ENCODE measurements around the gene GALNT17. TPM values are rescaled to one million over a fixed set of nuclear protein-coding genes. Genes with fewer than 3 reads are reported as not detected.

The GALNT17 gene
- total RNA-seq, 1 donor from 2014 or later, result not detected

DNA sequence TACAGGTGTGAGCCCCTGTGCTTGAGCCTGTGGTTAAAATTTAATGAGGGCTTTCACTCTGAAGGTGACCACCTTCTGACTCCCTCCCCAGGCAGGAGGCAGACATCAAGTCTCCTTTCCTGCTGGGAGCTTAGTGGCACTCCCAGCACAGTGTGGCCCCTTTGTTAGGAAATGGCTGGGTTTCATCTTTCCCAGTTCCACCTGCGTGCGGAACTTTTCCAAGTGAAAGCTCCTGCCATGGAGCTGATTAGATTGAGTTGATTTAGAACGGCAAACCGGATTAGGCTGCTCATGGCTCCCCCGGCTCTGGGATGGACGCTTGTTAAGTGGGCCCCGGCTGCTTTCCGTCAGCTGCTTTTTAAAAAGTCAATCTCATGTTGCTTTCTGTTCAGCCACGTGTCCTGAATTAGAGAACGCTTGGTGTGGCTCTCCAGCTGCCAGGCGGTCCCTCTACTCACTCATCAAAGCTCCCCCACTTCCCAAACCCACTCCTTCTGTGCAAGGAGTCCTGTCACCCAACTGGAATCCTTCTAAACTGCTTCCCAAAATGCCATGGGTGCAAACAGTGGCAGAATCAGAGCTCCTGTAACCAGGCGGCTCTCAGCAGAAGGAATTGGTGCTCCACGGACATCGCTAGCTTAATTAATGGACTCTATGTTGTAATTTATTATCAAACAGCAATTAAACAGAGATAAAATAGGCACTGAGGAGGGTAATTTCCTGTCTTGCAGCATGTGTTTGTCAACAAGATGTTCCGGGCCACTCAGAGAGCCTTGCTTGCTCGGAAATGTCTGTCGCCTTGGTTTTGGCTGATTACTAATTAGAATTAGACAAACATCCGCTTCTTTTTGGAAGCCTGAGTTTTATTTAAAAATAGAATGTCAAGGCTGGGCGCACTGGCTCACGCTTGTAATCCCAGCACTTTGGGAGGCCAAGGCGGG is 551.2 kb downstream of the GALNT17 start:
- DNase-seq (ENCODE audit: low read depth in 2 of 2), result no peak

DNA sequence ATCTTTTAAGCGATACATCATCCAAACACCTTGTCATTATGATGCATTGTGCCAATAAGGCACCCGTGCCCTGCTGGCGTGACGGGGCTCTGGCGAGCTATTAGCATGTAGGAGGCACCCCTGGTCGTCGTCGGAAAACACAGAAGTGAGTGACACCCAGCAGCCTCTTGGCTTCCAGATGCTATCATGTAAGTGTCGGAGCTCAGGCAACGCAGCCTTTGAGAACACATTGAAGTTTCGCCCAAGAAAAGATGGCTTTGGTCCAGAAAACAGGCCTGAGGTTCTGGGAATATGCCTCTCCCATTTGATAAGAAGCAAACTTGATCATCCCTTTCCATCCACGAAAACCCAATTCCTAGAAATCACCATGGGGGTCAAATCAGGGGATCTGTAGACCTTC is 555.3 kb downstream of the GALNT17 start:
- DNase-seq (ENCODE audit: low read depth in 2 of 2), result no peak

DNA sequence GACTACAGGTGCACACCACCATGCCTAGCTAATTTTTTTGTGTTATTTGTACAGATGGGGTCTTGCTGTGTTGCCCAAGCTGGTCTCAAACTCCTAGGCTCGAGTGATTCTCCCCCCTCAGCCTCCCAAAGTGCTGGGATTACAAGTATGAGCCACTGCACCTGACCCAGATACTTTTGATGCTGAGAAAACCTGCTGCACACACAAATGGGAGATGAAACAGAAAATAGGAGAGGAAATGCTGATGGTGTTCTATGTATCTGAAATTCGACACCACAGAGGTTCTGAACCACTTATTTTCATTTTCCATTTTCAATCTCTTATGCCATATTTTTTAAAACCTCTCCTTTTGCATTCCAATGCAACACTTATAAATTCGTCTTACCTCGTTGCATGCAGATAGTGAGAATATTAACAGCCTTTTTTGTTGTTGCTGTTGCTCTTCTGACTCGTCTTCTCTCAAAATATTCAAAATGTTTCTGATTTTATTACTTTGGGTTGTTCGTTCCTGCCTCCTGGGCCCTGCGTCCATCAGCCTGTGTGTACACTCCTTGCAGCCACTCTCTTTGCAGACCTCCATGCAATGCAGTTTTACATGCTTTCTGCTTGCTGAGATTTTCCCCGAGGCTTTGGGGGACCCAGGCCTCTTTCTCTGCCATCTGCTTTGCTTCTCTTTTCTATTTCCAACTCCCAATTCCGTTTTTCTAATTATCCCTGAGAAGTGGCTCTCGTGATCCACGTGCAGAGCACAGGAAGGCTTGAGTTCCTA is 556.1 kb downstream of the GALNT17 start:
- DNase-seq (ENCODE audit: low read depth in 2 of 2), result no peak

DNA sequence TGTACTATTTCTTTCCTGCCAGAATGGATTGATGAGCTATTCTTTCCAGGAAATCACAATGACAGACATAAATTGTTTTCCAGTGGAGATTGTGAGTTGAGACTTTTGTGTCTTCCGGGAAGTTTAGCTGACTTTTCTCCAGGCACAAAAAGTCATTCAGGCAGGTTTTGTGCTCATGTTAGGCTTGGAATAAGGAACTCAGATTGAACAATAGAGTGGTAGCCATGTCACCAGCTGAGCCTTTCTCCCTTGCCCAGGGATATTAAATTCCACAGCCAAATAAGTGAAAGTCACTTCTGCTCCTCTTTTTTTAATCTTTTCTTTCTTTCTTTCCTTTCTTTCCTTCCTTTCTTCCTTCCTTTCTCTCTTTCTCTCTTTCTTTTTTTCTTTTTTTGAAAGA is 559.6 kb downstream of the GALNT17 start:
- DNase-seq (ENCODE audit: low read depth in 2 of 2), result no peak

DNA sequence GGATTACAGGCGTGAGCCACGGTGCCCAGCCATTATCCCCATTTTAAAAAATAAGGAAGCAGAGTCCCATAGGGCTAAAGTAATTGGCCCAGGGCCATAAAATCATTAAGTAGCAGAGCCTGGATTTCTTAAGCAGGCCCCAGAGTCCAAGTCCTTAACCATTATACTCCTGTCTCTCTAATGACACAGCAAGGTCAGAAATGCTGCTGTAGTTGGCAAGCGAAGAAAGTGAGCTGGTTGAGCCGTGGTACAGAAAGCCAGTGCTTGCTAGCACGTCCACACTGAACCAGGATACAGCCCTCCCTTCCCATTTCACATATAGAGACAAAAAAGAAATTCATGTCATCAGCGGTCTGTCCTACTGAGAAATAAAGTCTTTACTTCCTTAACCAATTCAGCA is 562.7 kb downstream of the GALNT17 start:
- DNase-seq (ENCODE audit: low read depth in 2 of 2), result no peak

DNA sequence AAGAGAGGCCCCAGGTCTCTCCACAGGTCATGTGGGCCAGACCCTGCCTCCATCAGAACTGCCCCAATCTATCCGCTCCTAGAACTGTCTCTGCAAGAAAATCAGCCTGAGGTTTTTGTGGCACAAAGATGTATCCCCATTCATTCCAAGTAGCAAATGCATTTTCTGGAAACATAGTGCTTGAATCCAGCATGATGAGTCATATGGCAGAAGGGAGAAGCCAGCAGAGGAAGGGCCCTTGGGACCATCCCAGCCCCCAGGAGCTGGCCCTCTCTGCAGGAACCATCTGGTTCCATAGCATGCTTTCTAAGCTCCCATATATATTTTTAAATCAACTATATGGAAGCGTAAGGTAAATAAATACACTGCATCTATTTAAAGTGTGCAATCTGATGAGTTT is 563.2 kb downstream of the GALNT17 start:
- DNase-seq (ENCODE audit: low read depth in 2 of 2), result no peak

DNA sequence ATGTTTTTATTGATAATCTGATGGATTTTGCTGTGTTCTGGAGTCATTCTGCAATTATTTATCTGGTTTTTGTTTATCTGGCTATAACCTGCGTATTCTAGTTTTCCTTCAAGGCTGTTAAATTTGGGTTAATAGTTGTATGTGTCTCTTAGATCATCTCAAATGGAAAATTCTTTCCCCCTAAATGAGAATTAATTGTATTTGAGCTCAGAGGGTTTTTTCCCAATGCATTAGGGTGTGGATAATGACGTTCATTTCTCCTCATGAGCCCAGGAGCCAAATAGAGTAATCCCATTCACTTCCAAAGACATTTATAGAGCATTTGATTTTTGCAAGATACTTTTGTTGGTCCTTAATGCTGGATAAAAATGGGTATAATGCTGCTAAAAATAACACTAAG is 564.6 kb downstream of the GALNT17 start:
- DNase-seq (ENCODE audit: low read depth in 2 of 2), result no peak

DNA sequence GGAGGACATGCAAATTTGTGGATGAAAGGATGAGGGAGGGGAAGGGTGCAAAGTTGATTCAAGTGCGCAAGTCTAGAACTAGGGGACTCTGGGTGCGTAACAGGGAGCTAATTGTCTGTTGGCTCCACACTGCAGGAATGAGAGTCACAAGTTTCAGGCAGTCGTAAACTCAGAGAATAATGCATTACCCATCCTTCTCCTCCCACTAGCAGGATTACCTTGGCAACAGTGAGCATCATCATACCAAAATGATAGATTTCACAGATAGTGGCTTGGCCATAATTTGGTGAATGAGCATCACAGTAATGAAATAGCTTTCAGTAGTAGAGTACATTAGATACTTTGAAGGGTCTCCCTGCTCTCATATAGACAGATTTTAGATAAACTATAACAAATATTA is 565.5 kb downstream of the GALNT17 start:
- no peak for DNase-seq (ENCODE audit: low read depth in 2 of 2)

DNA sequence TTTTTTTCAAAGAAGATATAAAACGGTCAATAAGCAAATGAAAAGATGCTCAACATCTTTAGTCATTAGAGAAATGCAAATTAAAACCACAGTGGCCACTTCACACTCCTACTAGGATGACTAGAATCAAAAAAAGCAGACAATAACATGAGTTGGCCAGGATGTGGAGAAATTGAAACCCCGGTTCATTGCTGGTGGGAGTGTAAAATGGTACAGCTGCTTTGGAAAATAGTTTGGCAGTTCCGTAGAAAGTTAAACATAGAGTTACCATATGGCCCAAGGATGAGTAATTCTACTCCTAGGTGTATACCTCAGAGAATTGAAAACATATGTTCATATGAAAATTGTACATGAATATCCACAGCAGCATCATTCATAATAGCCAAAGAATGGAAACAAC is 573.3 kb downstream of the GALNT17 start:
- no peak for DNase-seq (ENCODE audit: low read depth in 2 of 2)

DNA sequence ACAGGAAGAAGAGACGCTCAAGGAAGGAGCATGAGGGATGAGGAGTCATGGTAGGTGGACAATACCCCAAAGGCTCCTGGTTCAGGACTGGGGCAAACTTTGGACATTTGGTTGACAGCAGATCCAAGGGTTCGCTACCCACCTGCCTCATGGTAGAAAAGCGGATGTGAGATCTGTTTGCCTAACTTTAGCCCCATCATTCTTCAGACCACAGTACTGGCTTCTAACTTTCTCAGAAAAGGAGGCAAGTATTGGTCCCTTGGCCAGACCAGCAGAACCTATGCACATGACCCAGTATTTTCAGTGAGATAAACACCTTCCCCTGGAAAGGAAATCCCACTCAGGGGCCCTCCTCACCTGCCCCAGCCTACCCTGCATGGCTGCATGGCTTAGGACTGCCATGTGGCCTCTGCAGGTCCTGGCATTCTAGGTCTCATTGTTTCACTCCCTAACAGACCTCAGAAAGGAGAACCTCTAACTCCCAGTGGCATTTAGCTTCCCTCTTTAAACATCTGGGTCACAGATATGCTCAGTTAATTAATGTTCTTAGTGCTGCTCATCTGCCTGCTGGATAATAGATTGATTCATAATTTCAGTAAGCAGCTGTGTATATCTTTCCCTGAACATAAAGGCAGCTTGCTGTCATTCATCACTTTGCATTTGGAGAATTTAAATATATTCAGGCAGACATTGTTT is 574.1 kb downstream of the GALNT17 start:
- DNase-seq (ENCODE audit: low read depth in 2 of 2), result no peak

DNA sequence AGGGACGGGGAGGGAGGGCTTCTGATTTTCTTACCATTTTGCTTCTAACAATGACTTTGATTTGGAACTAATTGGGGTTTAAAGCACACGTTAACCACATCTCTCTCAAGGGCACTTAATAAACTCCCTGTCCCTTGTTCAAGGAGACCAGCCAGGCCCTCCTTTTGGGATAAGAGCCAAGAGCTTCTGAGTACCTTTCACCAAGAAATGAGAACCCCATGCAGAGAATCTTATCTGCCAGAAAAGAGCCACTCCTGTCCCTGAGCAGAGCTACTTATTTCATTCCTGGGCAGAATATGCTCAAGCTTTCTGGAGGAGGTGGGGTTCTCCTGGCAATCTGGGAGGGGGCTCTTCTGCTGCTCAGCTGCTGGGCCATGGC is 574.6 kb downstream of the GALNT17 start:
- DNase-seq (ENCODE audit: low read depth in 2 of 2), result no peak

DNA sequence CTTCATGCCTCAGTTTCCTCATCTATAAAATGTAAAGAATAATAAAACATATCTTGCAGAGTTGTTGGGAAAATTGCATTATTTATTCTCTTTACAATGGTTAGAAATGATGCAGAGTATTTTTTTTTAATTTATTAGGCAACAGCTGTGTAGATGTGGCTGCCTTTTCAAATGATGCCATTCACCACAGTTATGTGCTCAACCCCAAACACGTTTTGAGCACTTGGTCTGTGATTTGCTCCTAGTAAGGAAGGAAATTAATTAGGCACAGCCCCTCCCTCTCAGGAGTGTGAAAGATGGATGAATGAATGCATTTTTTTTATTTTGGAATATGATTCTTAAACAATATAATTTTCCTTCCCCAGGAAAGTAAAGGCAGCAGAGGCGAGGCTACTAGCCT is 575.1 kb downstream of the GALNT17 start:
- DNase-seq (ENCODE audit: low read depth in 2 of 2), result no peak

DNA sequence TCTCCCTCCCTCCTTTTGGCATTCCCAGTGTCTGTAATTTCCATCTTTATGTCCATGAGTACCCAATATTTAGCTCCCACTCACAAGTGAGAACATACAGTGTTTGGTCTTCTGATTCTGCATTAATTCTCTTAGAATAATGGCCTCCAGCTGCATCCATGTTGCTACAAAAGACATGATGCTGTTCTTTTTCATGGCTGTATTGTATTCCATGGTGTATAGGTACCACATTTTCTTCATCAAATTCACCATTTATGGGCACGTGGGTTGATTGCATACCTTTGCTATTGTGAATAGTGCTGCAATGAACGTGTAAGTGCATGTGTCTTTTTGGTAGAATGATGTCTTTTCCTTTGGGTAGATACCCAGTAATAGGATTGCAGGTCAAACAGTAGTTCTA is 576.8 kb downstream of the GALNT17 start:
- no peak for DNase-seq (ENCODE audit: low read depth in 2 of 2)

DNA sequence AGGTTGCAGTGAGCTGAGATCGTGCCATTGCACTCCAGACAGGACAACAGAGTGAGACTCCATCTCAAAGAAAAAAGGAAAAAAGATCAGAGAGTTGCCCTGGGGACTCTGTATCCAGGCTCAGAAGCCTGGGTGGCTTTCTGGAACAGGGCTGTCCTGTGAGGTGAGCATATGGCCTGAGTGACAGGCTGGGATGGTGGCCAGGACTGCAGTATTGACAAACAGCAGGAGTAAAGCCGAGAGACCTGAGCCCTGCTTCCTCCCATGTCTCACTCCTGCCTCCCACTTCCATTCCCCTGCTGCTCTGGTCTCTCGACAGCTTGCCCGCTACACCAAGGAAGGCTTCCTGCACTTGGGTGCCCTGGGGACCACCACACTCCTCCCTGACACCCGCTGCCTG is 578.5 kb downstream of the GALNT17 start:
- DNase-seq (ENCODE audit: low read depth in 2 of 2), result no peak

DNA sequence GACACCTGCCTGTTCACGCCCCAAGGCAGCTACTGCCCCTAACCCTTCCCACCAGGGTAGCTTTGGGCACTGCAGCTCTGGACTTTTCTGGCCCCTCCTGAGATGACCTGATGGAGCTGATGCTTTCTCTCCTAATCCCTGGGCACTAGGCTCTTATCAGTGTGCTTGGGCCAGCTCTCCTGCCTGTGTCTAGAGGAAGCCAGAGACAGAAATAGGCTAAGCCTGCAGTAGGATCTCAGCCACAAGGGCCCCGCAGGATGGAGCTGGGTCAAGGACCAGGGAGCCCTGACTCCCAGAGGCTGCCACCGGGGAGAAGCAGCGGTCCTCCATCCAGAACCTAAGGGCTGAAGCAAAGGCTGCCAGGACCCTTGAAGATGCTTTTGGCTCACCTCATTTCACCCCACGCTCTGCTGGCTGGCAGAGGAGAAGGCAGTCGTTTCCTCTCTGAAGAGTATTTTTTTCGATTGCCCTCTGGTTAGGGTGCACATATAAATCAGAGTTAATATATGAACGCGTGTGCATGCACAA is 580.8 kb downstream of the GALNT17 start:
- no peak for DNase-seq (ENCODE audit: low read depth in 2 of 2)

DNA sequence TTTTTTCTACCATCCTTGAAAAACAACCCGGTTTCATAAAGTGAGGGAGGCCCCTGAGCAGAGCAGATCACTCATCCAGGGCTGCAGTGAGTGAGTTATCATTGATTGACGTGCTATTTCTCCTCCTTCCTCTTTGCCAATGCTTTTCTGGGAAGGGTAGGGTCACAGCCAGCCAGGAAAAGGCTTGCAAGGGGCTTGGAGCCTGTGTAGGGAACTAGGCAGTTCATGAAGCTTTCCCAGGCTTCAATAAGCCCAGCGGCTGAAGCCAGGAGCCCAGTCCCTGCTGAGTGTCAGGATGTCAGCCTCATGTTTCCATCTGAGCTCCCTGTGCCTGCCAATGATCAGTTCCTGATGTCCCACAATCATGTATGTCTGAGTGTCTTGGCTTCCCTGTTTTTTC is 584.7 kb downstream of the GALNT17 start:
- DNase-seq (ENCODE audit: low read depth in 2 of 2), result no peak

DNA sequence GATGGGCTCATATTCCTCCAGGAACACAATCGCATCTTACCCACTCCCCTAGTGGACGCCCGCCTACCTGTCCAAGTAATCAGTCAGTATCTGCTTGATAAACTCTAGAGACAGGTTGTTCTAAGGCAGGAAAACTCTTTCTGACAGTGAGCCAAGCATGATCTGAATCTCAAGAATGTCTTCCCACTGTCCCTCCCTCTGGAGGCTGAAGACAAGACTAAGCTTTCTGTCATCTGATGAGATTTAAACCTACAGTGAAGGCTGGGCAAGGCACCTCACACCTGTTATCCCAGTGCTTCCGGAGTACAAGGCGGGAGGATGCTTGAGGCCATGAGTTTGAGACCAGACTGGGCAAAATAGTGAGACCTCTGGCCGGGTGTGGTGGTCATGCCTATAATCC is 586.6 kb downstream of the GALNT17 start:
- DNase-seq (ENCODE audit: low read depth in 2 of 2), result no peak

DNA sequence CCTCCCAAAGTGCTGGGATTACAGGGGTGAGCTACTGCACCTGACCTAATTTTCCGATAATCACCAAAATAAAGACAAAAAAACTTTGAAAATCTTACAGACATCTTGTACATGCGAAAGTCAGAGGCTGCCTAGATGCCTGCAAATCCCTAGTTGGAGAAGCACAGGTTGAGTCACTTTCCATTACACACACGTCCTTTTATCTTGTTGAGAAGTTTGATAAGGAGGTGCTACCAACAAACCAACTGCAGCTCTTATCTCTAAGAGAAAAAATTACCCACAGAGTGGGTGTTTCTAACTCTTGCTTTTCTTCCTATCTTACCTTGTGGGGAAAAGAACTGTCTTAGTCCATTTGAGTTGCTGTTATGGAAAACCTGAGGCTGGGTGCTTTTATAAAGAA is 589.8 kb downstream of the GALNT17 start:
- DNase-seq (ENCODE audit: low read depth in 2 of 2), result no peak

DNA sequence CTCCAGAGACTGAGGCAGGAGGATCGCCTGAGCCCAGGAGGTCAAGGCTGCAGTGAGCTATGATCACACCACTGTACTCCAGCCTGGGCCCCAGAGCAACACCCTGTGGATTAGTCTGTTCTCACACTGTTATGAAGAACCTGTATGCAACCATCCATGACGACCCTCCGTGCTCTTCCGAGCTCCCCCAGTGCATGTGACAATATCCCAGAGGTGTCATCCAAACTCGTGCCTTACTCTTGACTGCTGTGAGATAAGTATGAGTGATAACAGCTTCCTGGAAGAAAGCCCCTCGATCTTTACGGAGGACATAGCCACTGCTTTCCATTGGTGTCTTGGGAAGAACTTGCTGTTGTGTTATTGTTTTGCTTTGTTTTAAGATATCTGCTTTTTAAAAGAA is 591.9 kb downstream of the GALNT17 start:
- DNase-seq (ENCODE audit: low read depth in 2 of 2), result no peak

DNA sequence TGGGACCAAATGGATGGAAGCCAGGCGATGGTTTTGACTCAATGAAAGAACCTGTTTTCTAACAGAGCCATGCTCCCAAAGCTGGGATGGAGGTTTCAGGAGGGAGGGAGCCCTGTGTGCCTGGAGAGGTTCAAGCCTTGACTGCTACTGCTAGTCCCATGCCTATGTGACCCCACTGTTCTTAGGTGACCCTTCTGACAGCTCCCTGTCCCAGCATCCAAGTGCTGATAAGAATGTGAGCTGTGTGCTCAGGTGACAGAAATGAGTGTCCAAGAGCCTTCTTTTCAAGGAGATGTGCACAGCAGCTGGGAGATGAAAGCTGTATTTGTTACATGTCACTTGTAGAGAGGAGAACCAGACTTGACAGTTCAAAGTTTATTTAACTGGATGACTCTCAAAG is 595.4 kb downstream of the GALNT17 start:
- DNase-seq (ENCODE audit: low read depth in 2 of 2), result no peak

DNA sequence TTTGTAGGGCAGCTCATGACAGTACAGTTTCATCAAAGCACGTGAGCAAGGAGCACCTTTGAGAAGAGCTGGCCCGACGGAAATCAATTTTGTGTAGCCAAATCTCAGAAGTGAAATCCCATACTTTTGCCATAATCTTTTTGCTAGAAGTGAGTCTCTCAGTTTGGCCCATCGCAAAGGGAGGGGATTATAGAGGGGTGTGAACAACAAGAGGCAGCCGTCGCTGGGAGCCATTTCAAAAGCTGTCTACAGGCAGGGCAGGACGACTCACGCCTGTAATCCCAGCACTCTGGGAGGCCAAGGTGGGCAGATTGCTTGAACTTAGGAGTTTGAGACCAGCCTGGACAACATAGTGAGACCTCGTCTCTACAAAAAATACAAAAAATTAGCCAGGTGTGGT is 599.8 kb downstream of the GALNT17 start:
- DNase-seq (ENCODE audit: low read depth in 2 of 2), result no peak

Data from dermis microvascular lymphatic vessel endothelial cell (primary cell).